ENCODE measurements around the gene TNK2.
"Not testable (repeated sequence)": the region's sequence is repeated elsewhere in the genome, so short reads cannot be mapped to it uniquely, and the experiment has no call there.

Gene TNK2

GRCh38 chr3:195850857-195851543 is 57.4 kb downstream of the TNK2 start:
- peak; percentile 92 for DNase-seq (ENCODE audit: low read depth, low spot score)

- DNase-seq (ENCODE audit: low read depth, low spot score): no peak
Measured at GRCh38 chr3:195849322-195850074, 58.9 kb downstream of the TNK2 start.

- no peak for DNase-seq (ENCODE audit: low read depth, low spot score)
Measured at GRCh38 chr3:195847055-195847950, 61.0 kb downstream of the TNK2 start.

GRCh38 chr3:195845483-195845882 is 62.9 kb downstream of the TNK2 start:
- no peak for DNase-seq (ENCODE audit: low read depth, low spot score)

- no peak for DNase-seq (ENCODE audit: low read depth, low spot score)
Measured at GRCh38 chr3:195844671-195845218, 63.6 kb downstream of the TNK2 start.

GRCh38 chr3:195839260-195840010 is 68.9 kb downstream of the TNK2 start:
- peak; percentile 66 for DNase-seq (ENCODE audit: low read depth, low spot score)

- no peak for DNase-seq (ENCODE audit: low read depth, low spot score)
Measured at GRCh38 chr3:195838714-195839113, 69.6 kb downstream of the TNK2 start.

GRCh38 chr3:195836476-195837135 is 71.7 kb downstream of the TNK2 start:
- DNase-seq (ENCODE audit: low read depth, low spot score): no peak

GRCh38 chr3:195835791-195836190 is 72.6 kb downstream of the TNK2 start:
- no peak for DNase-seq (ENCODE audit: low read depth, low spot score)

GRCh38 chr3:195834675-195835583 is 73.4 kb downstream of the TNK2 start:
- DNase-seq (ENCODE audit: low read depth, low spot score): no peak

GRCh38 chr3:195829897-195830254 is 78.5 kb downstream of the TNK2 start:
- no peak for DNase-seq (ENCODE audit: low read depth, low spot score)

- DNase-seq (ENCODE audit: low read depth, low spot score): no peak
Measured at GRCh38 chr3:195828762-195829161, 79.6 kb downstream of the TNK2 start.

GRCh38 chr3:195825857-195826804 is 82.2 kb downstream of the TNK2 start:
- no peak for DNase-seq (ENCODE audit: low read depth, low spot score)

GRCh38 chr3:195825191-195825588 is 83.2 kb downstream of the TNK2 start:
- no peak for DNase-seq (ENCODE audit: low read depth, low spot score)

- DNase-seq (ENCODE audit: low read depth, low spot score): not testable (repeated sequence)
Measured at GRCh38 chr3:195824425-195825190, 83.7 kb downstream of the TNK2 start.

- peak; percentile 50 for DNase-seq (ENCODE audit: low read depth, low spot score)
Measured at GRCh38 chr3:195823999-195824398, 84.4 kb downstream of the TNK2 start.

- no peak for DNase-seq (ENCODE audit: low read depth, low spot score)
Measured at GRCh38 chr3:195823280-195823679, 85.1 kb downstream of the TNK2 start.
